Activated CD4-positive, alpha-beta T cell treated with anti-CD3 and anti-CD28 coated beads, Interleukin-2, Interleukin-6, amounts not matched to agents 100 ng/mL and 50 ng/mL, durations not matched to agents 16 hours and 8 hours (primary cell): Measurements from ENCODE around the gene DIS3L2.
A peak's percentile ranks its signal among the peaks of the same experiment; 100 is the strongest.
"Not testable (repeated sequence)": the region's sequence is repeated elsewhere in the genome, so short reads cannot be mapped to it uniquely, and the experiment has no call there.

Experiments
- DNase-seq: peaks from one replicate; pipeline ENCODE4 v3.0.0-alpha.2; 2020

DIS3L2 gene

GRCh38 chr2:231929961-231930592 lies 31.4 kb upstream of the DIS3L2 start:
- peak; percentile 30 for DNase-seq

- no peak for DNase-seq
Measured at GRCh38 chr2:231930593-231931281, 30.8 kb upstream of the DIS3L2 start.

- DNase-seq: no peak
Measured at GRCh38 chr2:231931481-231931915, 30.0 kb upstream of the DIS3L2 start.

- no peak for DNase-seq
Measured at GRCh38 chr2:231932711-231932970, 28.9 kb upstream of the DIS3L2 start.

- no peak for DNase-seq
Measured at GRCh38 chr2:231932985-231933915, 28.3 kb upstream of the DIS3L2 start.

- DNase-seq: no peak
Measured at GRCh38 chr2:231933916-231934401, 27.6 kb upstream of the DIS3L2 start.

- no peak for DNase-seq
Measured at GRCh38 chr2:231934441-231935206, 26.9 kb upstream of the DIS3L2 start.

GRCh38 chr2:231935207-231935524 lies 26.3 kb upstream of the DIS3L2 start:
- DNase-seq: no peak

- DNase-seq: no peak
Measured at GRCh38 chr2:231935815-231936214, 25.7 kb upstream of the DIS3L2 start.

- DNase-seq: no peak
Measured at GRCh38 chr2:231936491-231936890, 25.0 kb upstream of the DIS3L2 start.

- no peak for DNase-seq
Measured at GRCh38 chr2:231937057-231937456, 24.5 kb upstream of the DIS3L2 start.

GRCh38 chr2:231939022-231939421 lies 22.5 kb upstream of the DIS3L2 start:
- DNase-seq: no peak

- DNase-seq: no peak
Measured at GRCh38 chr2:231940795-231941194, 20.7 kb upstream of the DIS3L2 start.

GRCh38 chr2:231941673-231942072 lies 19.8 kb upstream of the DIS3L2 start:
- no peak for DNase-seq

- DNase-seq: no peak
Measured at GRCh38 chr2:231942180-231942579, 19.3 kb upstream of the DIS3L2 start.

GRCh38 chr2:231946241-231946814 lies 15.2 kb upstream of the DIS3L2 start:
- no peak for DNase-seq

GRCh38 chr2:231947112-231947511 lies 14.4 kb upstream of the DIS3L2 start:
- DNase-seq: not testable (repeated sequence)

- no peak for DNase-seq
Measured at GRCh38 chr2:231947694-231948093, 13.8 kb upstream of the DIS3L2 start.

GRCh38 chr2:231951452-231952035 lies 10.0 kb upstream of the DIS3L2 start:
- DNase-seq: no peak

GRCh38 chr2:231955758-231956472 lies 5.6 kb upstream of the DIS3L2 start:
- no peak for DNase-seq

- DNase-seq: no peak
Measured at GRCh38 chr2:231957913-231958763, 3.4 kb upstream of the DIS3L2 start.
